OCI-LY1 (cell line): ENCODE results near the gene OSBPL3.

Experiments
- CTCF ChIP-seq: fragments of 200-600 bp; sonication (generic), shearing (Covaris generic); IDR thresholded peaks from 2 replicates; pipeline ENCODE4 v1.5.1; 2017; ENCODE audit warnings: mild to moderate bottlenecking, antibody characterized with exemption, low read length, moderate library complexity, mixed read lengths
- EZH2 ChIP-seq: fragments of 200-600 bp; sonication (generic), shearing (Covaris generic); IDR thresholded peaks from 2 replicates; pipeline ENCODE4 v1.8.0; 2017; ENCODE audit warnings: borderline replicate concordance, mixed run types, mild to moderate bottlenecking, antibody characterized with exemption, low read length, moderate library complexity, mixed read lengths

GRCh38 chr7:24800073-24800472, 179.9 kb downstream of the OSBPL3 start:
- no peak for TF ChIP-seq CTCF
- TF ChIP-seq EZH2 = no peak
